ENCODE measurements around the gene SLCO4A1. TPM values are rescaled to one million over a fixed set of nuclear protein-coding genes. Genes with fewer than 3 reads are reported as not detected.

Gene SLCO4A1
- total and polyA plus RNA-seq, 9 of the 15 experiments (the other 6 are each of a cell fraction or from before 2014, with no cell fraction given): 1.6 to 21.9 (median 12.8) TPM

GRCh38 chr20:62689861-62690260 is 47.6 kb downstream of the SLCO4A1 start:
- H3K4me3 ChIP-seq: no peak overlapping the region
- ChIA-PET CTCF (ENCODE audit: low intra/inter-chr PET ratio) (no interaction called here), POLR2A (no interaction called here)
- H3K4me1 ChIP-seq (replicated peaks in 1 of 2; ENCODE audit: control insufficient read depth in 2 of 2, insufficient read depth in 2 of 2, low read length in 2 of 2): peaks cover 15 to 57% of the 10 kb centered on the region in 2 experiments
- intact Hi-C loops (cut with micrococcal nuclease): loop anchor here (5.0 kb wide), 1 partner anchor 102 kb away; no protein-coding TSS in a partner anchor
- no peaks in the 10 kb centered on the region for H3K36me3 ChIP-seq (ENCODE audit: control insufficient read depth, insufficient read depth, low read length)
- H3K27me3 ChIP-seq (ENCODE audit: control insufficient read depth in 2 of 2, insufficient read depth in 2 of 2, low read length in 2 of 2): peaks cover 42 to 60% of the 10 kb centered on the region in 2 experiments
- BruUV-seq (replicated peaks): no TSS peak
- no peak for ATAC-seq
- H4K20me1 ChIP-seq (replicated peaks; ENCODE audit: control insufficient read depth, insufficient read depth, low read length): 0 out of 2 replicates have a peak, but pooled peaks cover 7% of the 10 kb centered on the region
- no peak overlapping the region for H3K27ac ChIP-seq (ENCODE audit: extremely low read depth, low read depth, low read length)
- no peak overlapping the region for H3K9ac ChIP-seq (ENCODE audit: insufficient read depth in 1 of 2, low read depth in 2 of 2, low read length in 2 of 2)
- H3K4me2 ChIP-seq (ENCODE audit: insufficient read depth, low read length): no peak overlapping the region
- no peak for FAIRE-seq
- H3K9me1 ChIP-seq (ENCODE audit: control insufficient read depth, insufficient read depth, low read length): no peaks in the 10 kb centered on the region
- no peak for TF ChIP-seq SP1 (CRISPR knock-in tag; IDR thresholded peaks at IDR 0.05)
- TF ChIP-seq ZNF507 (tag; conservative IDR thresholded peaks at IDR 0.05): no peak
- TF ChIP-seq ZNF764 (CRISPR knock-in tag; IDR thresholded peaks at IDR 0.05; ENCODE audit: low read depth): no peak
- H3K79me2 ChIP-seq (ENCODE audit: control insufficient read depth, insufficient read depth, low read length): no peaks in the 10 kb centered on the region
- in situ Hi-C loops (cut with MboI): no loop called here
- no peak overlapping the region for H2AFZ ChIP-seq (ENCODE audit: low read depth, low read length)
- WGBS (ENCODE audit: insufficient coverage, low coverage, missing lambda C conversion rate): 21% methylated on average over 17 of the region's 17 CpGs
- no peaks in the 10 kb centered on the region for H3K9me3 ChIP-seq (replicated peaks; ENCODE audit: control insufficient read depth, insufficient read depth, low read depth, low read length)
- DNase-seq (ENCODE audit: extremely low read depth in 1 of 4, low spot score in 3 of 4): no peak

- H3K27ac ChIP-seq (ENCODE audit: extremely low read depth, low read depth, low read length): no peak overlapping the region
- H3K9me1 ChIP-seq (ENCODE audit: control insufficient read depth, insufficient read depth, low read length): peaks cover 2% of the 10 kb centered on the region
- no peaks in the 10 kb centered on the region for H3K9me3 ChIP-seq (replicated peaks; ENCODE audit: control insufficient read depth, insufficient read depth, low read depth, low read length)
- CTCF ChIA-PET (ENCODE audit: low intra/inter-chr PET ratio): no interaction called here
- FAIRE-seq (no peak), ATAC-seq (no peak), DNase-seq (ENCODE audit: extremely low read depth in 1 of 4, low spot score in 3 of 4) (no peak)
- intact Hi-C loops (cut with micrococcal nuclease) (no loop called here), in situ Hi-C loops (cut with MboI) (no loop called here)
- TF ChIP-seq WHSC1 (IDR thresholded peaks at IDR 0.05; ENCODE audit: low read length) (no peak), CBX2 (IDR thresholded peaks at IDR 0.05; ENCODE audit: insufficient read depth, low read length, poor library complexity, severe bottlenecking) (peak; percentile 37)
- no peak overlapping the region for H2AFZ ChIP-seq (ENCODE audit: low read depth, low read length)
- no peak overlapping the region for H3K4me3 ChIP-seq
- no peaks in the 10 kb centered on the region for H3K36me3 ChIP-seq (ENCODE audit: control insufficient read depth, insufficient read depth, low read length)
- H3K27me3 ChIP-seq (ENCODE audit: control insufficient read depth in 2 of 2, insufficient read depth in 2 of 2, low read length in 2 of 2): peaks cover 47 to 65% of the 10 kb centered on the region in 2 experiments
- BruUV-seq (replicated peaks): no TSS peak
- H3K4me2 ChIP-seq (ENCODE audit: insufficient read depth, low read length): no peak overlapping the region
- H3K79me2 ChIP-seq (ENCODE audit: control insufficient read depth, insufficient read depth, low read length): no peaks in the 10 kb centered on the region
- peaks cover 13 to 53% of the 10 kb centered on the region in 2 experiments for H3K4me1 ChIP-seq (replicated peaks in 1 of 2; ENCODE audit: control insufficient read depth in 2 of 2, insufficient read depth in 2 of 2, low read length in 2 of 2)
- 22% methylated on average over 17 of the region's 17 CpGs for WGBS (ENCODE audit: insufficient coverage, low coverage, missing lambda C conversion rate)
- no peak overlapping the region for H3K9ac ChIP-seq (ENCODE audit: insufficient read depth in 1 of 2, low read depth in 2 of 2, low read length in 2 of 2)
- POLR2A ChIA-PET: no interaction called here
- 0 out of 2 replicates have a peak, but pooled peaks cover 8% of the 10 kb centered on the region for H4K20me1 ChIP-seq (replicated peaks; ENCODE audit: control insufficient read depth, insufficient read depth, low read length)
These were observed 48.0 kb downstream of the SLCO4A1 start for GRCh38 chr20:62690261-62690820.

Data from K562 (cell line).